HG03045 (cell line): ENCODE results near the gene MALT1.
"Not testable (repeated sequence)": the region's sequence is repeated elsewhere in the genome, so short reads cannot be mapped to it uniquely, and the experiment has no call there.

ENCODE experiments used
- ATAC-seq: cut with Tn5 transposase; IDR thresholded peaks from one replicate; pipeline ENCODE4 v1.9.1; 2021; ENCODE audit warnings: mild to moderate bottlenecking, moderate library complexity; ENCODE audit not compliant: unreplicated experiment

MALT1 gene

DNA sequence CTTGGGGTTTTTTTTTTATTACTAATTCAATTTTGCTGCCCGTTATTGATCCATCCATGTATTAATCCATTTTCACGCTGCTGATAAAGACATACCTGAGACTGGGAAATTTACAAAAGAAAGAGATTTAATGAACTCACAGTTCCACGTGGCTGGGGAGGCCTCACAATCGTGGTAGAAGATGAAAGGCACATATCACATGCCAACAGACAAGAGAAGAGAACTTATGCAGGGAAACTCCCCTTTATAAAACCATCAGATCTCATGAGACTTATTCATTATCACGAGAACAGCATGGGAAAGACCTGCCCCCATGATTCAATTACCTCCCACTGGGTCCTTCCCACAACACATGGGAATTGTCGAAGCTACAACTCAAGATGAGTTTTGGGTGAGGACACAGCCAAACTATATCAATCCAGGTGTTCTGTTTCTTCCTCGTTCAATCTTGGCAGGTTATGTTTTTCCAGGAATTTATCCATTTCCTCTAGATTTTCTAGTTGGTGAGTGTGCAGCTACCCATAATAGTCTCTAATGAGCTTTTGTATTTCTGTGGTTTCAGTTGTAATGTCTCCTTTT is 18.0 kb upstream of the MALT1 start:
- ATAC-seq, result not testable (repeated sequence)

DNA sequence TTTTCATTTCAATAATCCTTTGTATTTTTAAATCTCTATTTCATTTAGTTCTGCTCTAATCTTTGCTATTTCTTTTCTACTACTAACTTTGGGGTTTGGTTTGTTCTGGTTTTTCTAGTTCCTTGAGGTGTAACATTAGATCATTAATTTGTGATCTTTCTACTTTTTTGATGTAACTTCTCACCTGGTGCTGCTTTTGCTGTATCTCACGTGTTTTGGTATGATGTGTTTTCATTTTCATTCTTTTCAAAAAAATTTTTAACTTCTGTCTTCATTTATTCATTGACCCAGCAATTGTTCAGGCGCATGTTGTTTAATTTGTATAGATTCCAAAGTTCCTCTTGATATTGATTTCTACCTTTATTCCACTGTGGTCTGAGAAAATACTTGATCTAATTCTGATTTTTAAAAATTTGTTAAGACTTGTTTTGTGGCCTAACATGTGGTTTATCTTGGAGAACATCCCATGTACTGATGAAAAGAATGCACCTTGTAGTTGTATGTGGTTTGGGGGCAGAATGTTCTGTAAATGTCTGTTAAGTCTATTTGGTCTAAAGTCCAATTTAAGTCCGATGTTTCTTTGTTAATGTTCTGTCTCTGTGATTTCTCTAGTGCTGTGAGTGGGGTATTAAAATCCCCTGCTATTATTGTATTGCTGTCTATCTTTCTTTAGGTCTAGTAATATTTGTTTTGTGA is 17.3 kb upstream of the MALT1 start:
- ATAC-seq, result no peak

GRCh38 chr18:58654896-58655614 is 16.2 kb upstream of the MALT1 start:
- ATAC-seq, result no peak

DNA sequence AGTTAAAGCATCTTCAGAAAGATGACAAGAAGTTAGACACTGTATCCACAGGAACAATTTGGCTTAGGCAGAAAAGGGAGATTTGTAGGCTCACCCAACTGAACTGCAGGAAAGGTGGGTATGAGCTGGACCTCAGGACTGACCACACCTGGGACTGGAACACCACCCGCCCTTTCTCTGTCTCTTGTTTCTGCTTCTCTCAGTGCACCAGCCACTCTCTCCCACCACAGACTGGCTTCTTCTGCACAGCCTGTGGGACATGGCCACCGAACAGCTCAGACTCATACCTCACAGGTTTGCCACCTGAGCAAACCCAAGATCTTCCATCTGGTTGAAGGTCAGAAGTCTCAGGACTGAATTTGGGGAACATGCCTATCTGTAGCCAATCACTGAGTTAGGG is 14.2 kb upstream of the MALT1 start:
- ATAC-seq, result no peak

DNA sequence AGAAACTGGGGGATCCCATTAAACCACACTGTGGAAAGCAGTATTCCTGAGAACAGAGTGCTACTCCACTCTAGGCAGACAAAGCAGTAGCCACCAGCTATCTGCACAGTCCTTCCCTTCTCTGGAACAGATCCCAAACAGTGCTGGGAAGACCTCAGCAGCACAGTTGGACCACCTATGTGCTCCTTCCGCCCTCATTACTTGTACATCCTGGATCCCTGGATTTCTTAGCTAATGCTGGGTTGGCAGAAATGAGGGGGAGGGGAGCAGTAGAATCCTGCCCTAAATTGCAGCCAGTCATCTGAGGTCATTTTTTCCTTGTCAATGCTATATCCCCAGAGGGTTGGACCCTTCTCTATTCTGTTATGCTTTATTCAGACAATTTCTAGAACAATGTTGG is 13.8 kb upstream of the MALT1 start:
- ATAC-seq, result no peak

- ATAC-seq, result no peak
These were observed 11.6 kb upstream of the MALT1 start for GRCh38 chr18:58659691-58660090.

DNA sequence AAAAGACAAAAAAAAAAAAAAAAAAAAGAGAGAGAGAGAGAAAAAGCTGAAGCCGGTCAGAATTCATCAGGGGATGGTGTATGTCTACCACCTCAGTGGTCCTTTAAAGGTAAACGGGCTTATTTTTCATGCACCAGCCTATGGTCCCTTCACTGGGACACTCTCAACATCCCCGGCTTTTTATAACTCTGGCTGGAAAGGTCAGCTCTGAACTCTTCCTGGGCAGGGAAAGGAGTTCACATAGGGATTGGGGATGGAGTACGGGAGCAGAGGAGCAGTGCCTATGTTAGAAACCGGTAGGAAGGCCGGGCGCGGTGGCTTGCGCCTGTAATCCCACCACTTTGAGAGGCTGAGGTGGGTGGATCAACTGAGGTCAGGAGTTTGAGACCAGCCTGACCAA is 10.3 kb upstream of the MALT1 start:
- no peak for ATAC-seq

GRCh38 chr18:58661423-58661822 is 9.8 kb upstream of the MALT1 start:
- ATAC-seq, result no peak

DNA sequence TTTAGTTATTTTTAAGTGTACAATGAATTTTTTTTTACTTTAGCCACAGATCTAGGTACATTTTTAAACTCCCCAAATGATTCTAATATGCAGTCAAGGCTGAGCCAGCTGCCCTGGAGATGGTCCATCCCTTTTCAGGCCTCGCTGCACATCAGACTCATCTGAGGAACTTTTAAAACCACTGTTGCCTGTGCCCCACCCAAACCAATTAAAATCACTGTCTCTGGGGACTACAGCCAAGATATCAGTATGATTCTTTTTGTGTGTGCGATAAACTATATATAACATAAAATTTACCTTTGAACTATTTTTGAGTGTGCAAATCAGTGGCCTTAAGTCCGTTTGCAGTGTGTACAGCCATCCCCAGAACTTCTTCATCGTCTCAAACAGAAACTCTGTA is 9.1 kb upstream of the MALT1 start:
- no peak for ATAC-seq

GRCh38 chr18:58666176-58666575 is 5.1 kb upstream of the MALT1 start:
- no peak for ATAC-seq

GRCh38 chr18:58668211-58668610 is 3.1 kb upstream of the MALT1 start:
- no peak for ATAC-seq

DNA sequence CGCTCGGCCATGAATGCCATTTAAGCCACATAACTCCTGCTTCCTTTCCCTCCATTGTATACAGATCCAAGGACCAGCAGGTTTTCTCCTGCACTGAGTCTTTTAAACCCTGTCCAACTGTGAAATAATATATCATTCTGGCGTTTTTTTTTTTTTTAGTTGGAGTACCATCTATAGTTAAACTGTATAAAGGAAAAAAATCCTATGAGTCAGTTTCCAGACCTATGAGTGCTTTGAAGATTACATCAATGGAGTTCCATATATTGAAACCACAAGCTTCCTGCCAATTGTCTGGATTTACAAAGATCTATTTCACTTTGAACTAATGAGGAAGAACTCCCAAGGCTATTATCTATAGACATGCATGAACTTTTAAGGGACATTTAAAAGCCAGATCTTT is 2.4 kb upstream of the MALT1 start:
- ATAC-seq, result no peak

GRCh38 chr18:58669731-58670378 is 1.4 kb upstream of the MALT1 start:
- no peak for ATAC-seq

DNA sequence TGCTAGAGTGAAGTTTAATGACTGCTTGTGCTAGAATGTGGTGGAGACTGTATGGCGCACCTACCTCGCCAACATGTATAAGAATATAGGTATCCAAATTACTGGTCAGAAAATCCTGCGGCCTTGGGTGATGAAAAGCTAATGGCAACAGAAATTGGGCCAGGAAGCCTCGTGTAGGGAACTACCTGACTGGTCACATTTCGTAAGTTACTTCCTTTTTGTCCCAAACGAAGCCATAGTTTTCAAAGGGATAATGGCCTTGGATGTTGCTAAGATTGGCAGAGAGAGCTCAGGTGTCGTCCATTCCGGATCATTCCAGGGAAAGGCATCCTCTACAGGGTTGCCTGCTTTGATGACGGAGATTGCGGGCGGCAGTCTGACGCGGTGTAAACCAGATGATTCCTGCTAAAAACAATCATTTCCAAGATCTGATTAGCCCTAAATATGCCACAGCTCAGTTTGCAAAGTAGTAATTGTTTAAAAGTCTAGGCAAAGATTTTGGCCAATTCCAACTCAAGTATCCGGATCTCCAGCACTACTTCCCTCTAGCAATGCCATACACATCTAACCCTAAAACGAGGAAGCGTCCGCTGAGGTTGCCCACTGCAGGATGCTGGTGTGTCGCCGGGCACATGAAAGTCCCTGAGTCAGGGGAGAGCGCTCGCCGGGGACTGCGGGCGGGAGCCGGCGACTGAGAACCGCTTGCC is 708 bp upstream of the MALT1 start:
- no peak for ATAC-seq

DNA sequence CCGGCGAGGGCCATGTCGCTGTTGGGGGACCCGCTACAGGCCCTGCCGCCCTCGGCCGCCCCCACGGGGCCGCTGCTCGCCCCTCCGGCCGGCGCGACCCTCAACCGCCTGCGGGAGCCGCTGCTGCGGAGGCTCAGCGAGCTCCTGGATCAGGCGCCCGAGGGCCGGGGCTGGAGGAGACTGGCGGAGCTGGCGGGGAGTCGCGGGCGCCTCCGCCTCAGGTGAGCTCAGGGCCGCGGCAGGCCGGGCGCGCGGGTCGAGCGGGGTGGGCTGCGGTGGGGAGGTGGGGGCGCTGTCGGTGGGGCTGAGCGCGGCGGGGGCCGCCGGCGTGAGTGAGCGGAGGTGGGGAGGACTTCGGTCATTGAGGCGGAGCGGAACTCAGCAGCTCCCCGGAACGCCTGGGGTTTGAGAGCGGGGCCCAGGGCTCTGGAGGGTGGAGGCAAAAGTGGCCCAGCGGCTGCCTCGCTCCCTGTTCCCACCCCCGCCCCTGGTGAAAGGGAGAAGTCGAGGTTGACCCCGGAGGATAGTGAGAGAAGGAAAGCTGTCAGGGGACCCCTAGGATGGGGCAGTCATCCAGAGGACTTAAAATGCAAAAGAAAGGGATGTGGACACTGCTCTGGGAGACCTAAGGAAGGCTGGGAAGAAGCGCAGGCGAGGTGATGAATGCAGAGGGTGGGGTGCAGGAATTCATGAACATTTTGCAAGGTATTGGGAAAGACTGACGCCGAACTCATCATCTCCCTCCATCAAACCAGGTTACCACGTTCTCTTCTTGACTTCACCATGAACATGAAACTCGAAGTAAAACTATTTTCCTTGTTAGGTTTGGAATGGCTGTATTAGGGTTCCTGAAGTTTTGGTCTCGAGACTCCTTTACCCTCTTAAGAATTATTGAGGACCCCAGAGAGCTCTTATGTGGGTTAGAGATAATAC is 633 bp downstream of the MALT1 start:
- ATAC-seq, result peak; percentile 37

DNA sequence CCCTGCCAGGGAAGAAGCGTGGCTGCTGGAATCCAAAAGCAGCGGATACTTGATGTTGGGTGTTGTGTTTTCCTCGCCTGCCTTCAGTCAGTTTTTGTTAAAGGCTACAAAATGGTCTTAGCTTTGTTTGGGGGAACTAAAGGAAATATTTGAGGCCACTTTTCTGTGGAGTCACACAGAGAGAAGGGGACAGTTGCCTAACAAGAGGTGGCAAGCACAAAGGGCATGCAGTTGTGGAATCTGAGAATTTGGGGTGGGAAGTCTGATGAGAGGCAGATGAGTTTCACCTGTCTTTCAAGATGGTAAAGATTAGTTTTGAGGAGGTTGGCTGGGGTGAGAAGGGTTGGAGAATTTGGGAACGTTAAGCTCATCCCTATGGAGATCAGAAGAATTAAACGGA is 2.9 kb downstream of the MALT1 start:
- no peak for ATAC-seq

DNA sequence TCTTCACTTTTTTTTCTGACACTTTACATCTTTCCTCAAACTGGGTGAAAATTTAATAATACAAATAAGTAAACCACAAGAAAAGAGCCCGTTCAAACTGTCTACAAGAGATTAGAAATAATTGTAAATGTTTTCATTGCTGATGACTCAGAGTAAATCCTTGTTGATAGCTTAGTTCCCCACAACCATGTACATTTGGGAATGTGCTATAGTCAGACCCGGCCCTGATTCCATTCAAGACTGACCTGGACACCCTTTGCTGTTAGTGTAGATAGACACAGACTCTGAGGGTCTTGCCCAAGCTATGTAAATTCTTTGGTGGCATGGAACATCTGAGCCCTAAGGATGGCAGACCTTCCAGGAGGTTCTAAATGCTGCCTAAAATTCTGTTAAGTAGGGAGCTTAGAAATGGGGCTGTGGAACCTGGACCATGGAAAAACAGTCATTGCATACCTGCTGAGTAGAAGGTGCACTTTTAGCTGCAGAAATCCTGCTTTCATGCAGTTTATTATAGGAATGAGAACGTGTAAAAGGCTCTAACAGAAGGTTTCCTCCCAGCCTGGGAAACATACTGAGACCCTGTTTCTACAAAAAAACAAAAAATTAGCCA is 3.7 kb downstream of the MALT1 start:
- no peak for ATAC-seq

DNA sequence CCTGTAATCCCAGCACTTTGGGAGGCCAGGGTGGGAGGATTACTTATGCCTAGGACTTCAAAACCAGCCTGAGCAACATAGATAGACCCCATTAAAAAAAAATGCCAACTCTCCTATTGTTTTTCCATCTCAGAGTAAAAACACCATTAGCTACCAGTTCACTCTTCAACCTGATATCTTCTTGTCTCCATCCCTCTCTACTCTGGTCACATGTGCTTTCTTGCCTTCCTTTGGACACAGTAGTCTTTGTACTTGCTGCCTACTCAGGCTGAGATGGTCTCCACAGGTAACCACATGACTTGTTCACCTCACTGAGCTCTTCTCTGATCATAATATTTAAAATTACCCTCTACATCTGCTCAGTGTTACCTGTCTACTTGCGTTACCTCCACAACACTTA is 5.0 kb downstream of the MALT1 start:
- ATAC-seq, result no peak

GRCh38 chr18:58682429-58683069 is 11.3 kb downstream of the MALT1 start:
- ATAC-seq, result no peak
